Measurements from ENCODE around the gene NMUR1. TPM values are rescaled to one million over a fixed set of nuclear protein-coding genes. Genes with fewer than 3 reads are reported as not detected.

NMUR1 gene
- total RNA-seq, 2 donors from 2014 or later = 2.3 to 6.3 TPM

- Histone ChIP-seq H3K4me3 (no peak overlapping the region), H3K36me3 (replicated peaks in 1 of 2; ENCODE audit: insufficient read depth in 1 of 2, low read depth in 2 of 2) (no peaks in the 10 kb centered on the region), H3K4me1 (peaks cover 15% of the 10 kb centered on the region), H3K9me3 (no peaks in the 10 kb centered on the region), H3K27me3 (no peaks in the 10 kb centered on the region), H3K27ac (no peak overlapping the region)
- TF ChIP-seq CTCF (IDR thresholded peaks at IDR 0.05) (no peak), POLR2A (IDR thresholded peaks at IDR 0.05) (no peak)
- intact Hi-C loops (cut with DNase I) = no loop called here
- ATAC-seq (no peak), DNase-seq (no peak)
- WGBS, 2 donors = 43 to 49% methylated on average over 5 of the region's 5 CpGs
Measured at GRCh38 chr2:231512222-231512621, 18.0 kb downstream of the NMUR1 start.

GRCh38 chr2:231503766-231504165, 26.5 kb downstream of the NMUR1 start:
- Histone ChIP-seq H3K27me3 (no peaks in the 10 kb centered on the region), H3K36me3 (replicated peaks in 1 of 2; ENCODE audit: insufficient read depth in 1 of 2, low read depth in 2 of 2) (no peaks in the 10 kb centered on the region), H3K4me3 (no peak overlapping the region), H3K4me1 (no peaks in the 10 kb centered on the region), H3K9me3 (no peaks in the 10 kb centered on the region), H3K27ac (no peak overlapping the region)
- DNase-seq = no peak
- WGBS, 2 donors = 84 to 85% methylated on average over 3 of the region's 3 CpGs
- no peak for ATAC-seq
- TF ChIP-seq POLR2A (IDR thresholded peaks at IDR 0.05) = no peak
- intact Hi-C loops (cut with DNase I) = no loop called here

GRCh38 chr2:231502596-231502995, 27.6 kb downstream of the NMUR1 start:
- no peaks in the 10 kb centered on the region for H3K4me1 ChIP-seq
- H3K9me3 ChIP-seq = no peaks in the 10 kb centered on the region
- no peak for ATAC-seq
- no peaks in the 10 kb centered on the region for H3K27me3 ChIP-seq
- no peak overlapping the region for H3K27ac ChIP-seq
- no peaks in the 10 kb centered on the region for H3K36me3 ChIP-seq (replicated peaks in 1 of 2; ENCODE audit: insufficient read depth in 1 of 2, low read depth in 2 of 2)
- intact Hi-C loops (cut with DNase I) = no loop called here
- DNase-seq = no peak
- TF ChIP-seq POLR2A (IDR thresholded peaks at IDR 0.05) (no peak), CTCF (IDR thresholded peaks at IDR 0.05) (no peak)
- H3K4me3 ChIP-seq = no peak overlapping the region

- ATAC-seq = no peak
- no peaks in the 10 kb centered on the region for H3K27me3 ChIP-seq
- TF ChIP-seq POLR2A (IDR thresholded peaks at IDR 0.05) (no peak), CTCF (IDR thresholded peaks at IDR 0.05) (no peak)
- H3K4me1 ChIP-seq = no peaks in the 10 kb centered on the region
- H3K36me3 ChIP-seq (replicated peaks in 1 of 2; ENCODE audit: insufficient read depth in 1 of 2, low read depth in 2 of 2) = no peaks in the 10 kb centered on the region
- WGBS, 2 donors = 89 to 92% methylated on average over 1 of the region's 1 CpG
- no peak for DNase-seq
- no peak overlapping the region for H3K4me3 ChIP-seq
- no peak overlapping the region for H3K27ac ChIP-seq
- H3K9me3 ChIP-seq = no peaks in the 10 kb centered on the region
- intact Hi-C loops (cut with DNase I) = no loop called here
Measured at GRCh38 chr2:231497651-231498050, 32.6 kb downstream of the NMUR1 start.

- no peaks in the 10 kb centered on the region for H3K9me3 ChIP-seq
- H3K36me3 ChIP-seq (replicated peaks in 1 of 2; ENCODE audit: insufficient read depth in 1 of 2, low read depth in 2 of 2) = no peaks in the 10 kb centered on the region
- no peak for TF ChIP-seq CTCF (IDR thresholded peaks at IDR 0.05)
- TF ChIP-seq POLR2A (IDR thresholded peaks at IDR 0.05) = no peak
- H3K27me3 ChIP-seq = no peaks in the 10 kb centered on the region
- H3K4me3 ChIP-seq = no peak overlapping the region
- intact Hi-C loops (cut with DNase I) = no loop called here
- no peak overlapping the region for H3K27ac ChIP-seq
- WGBS, 2 donors = 74 to 77% methylated on average over 3 of the region's 3 CpGs
- H3K4me1 ChIP-seq = no peaks in the 10 kb centered on the region
- ATAC-seq (no peak), DNase-seq (no peak)
Measured at GRCh38 chr2:231494669-231495068, 35.6 kb downstream of the NMUR1 start.

Measured in body of pancreas (tissue), 4 donors.